HG03571 (cell line): Measurements from ENCODE around the gene DNAJC15.
"Not testable (repeated sequence)": the region's sequence is repeated elsewhere in the genome, so short reads cannot be mapped to it uniquely, and the experiment has no call there.

Experiments
- ATAC-seq: cut with Tn5 transposase; IDR thresholded peaks from one replicate; pipeline ENCODE4 v1.9.1; 2021; ENCODE audit not compliant: unreplicated experiment

DNAJC15 gene

DNA sequence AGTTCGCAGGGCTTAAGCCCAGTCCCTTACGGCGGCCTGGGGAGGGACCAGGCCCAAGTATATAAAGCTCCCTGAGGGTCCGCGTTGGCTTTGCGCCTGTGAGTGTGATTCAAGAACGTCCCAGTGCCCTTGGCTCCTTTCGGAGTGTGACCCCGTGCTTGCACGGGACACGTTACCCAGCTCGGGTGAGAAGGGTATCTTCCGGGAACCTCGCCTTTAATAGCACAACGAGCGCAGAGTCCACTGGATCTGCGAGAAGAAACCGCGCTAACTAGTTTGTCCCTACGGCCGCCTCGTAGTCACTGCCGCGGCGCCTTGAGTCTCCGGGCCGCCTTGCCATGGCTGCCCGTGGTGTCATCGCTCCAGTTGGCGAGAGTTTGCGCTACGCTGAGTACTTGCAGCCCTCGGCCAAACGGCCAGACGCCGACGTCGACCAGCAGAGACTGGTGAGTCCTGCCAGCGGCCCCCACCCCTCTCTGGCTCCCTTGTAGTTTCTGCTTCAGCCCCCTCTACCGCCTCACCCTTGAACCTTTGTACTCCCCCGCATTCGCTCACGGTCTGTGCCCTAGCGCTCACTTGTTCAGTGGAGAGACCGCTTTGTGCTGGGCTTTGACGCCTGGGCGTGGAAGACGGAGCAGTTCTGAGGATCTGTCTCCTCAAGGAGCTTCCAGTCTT is at the start of gene DNAJC15:
Gene DNAJC15, plus strand, starts transcription at position 298 of the 675 bp plus-strand sequence. Its CDS starts 41 bp downstream, at position 339.
- ATAC-seq: peak; percentile 75

DNA sequence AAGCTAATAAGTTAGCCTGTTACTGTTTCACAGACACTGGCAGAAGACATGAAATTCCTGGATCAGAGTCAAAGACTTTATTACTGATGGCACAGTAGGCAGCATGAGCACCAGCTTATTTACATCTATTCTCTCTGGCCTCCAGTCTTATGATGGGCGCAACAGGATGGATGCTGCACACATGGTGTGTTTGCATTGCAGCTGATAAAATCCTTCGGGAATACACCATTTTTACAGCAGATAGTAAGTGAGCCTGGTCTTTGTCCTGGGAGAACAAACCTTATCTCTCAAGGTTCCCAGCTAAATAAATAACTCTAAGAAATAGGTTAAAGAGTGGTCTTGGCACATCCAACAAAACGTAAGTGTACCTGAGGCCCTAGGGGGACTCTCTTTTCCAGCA is 47.3 kb upstream of the DNAJC15 start:
- no peak for ATAC-seq

DNA sequence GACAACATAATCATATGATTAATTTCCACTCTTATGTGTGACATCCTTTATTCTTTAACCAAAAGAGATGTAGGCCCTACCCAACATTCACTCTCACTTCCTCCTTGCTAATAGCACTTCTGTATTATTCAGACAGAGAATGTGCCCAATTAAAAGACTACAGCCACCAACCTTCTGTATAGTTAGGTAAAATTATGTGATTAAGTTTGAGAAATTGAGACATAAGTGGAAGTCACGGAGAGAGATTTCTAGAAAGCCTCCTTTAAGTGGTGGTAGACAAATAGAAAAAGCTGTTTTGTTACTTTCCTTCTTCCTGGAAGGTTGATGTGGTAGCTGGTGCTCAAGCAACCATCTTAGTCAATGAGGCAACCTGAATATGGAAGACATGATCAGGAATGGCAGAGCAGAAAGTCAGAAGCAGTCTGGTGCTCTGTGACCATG is 46.1 kb upstream of the DNAJC15 start:
- ATAC-seq: peak; percentile 83

DNA sequence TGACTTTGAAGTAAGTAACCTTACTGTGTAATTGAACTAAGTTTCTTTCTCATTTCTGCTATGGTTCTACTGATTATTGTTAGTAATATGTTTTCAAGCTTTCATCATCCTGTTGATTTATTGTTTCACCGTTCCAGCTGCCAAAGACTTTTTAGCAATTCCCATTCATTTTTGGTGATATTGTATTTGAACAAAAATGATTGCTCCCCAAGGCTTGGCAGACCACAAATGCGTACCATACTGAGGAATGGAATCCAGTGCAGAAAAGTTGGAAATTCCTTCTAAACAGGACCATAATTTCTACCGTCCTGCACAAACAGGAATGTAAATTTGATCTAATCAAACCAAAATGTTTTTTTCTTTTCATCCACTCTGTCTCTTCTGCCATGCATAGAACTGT is 42.1 kb upstream of the DNAJC15 start:
- ATAC-seq: no peak

DNA sequence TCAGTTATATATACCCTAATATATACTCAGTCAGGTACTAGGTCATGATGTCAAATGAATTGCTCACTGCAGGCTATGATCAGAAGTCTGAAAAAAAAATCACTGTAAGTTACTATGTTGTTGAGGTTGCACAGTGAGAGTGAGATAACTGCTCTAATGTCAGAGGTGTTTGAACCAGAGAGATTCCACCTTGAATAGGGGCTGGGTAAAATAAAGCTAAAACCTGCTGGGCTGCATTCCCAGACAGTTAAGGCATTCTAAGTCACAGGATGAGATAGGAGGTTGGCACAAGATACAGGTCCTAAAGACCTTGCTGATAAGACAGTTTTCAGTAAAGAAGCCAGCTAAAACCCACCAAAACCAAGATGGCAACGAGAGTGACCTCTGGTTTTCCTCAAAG is 41.5 kb upstream of the DNAJC15 start:
- ATAC-seq: no peak

DNA sequence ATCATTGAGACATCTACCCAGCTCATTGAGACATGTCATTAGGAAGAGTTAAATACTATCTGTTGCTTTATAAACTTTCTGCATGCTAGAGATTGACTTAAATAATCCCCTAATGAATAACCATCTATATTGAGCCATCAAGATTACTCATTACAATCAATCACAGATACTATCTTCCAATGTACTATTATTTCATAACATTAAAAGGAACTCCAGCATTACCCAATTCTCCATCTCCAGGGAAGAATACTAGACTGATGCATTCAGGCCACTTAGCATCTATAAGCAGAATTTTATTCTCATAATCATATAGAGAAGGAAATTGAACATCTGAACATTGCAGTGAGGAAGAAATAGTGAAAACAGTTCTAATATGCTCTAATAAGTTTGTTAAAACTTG is 39.4 kb upstream of the DNAJC15 start:
- no peak for ATAC-seq

DNA sequence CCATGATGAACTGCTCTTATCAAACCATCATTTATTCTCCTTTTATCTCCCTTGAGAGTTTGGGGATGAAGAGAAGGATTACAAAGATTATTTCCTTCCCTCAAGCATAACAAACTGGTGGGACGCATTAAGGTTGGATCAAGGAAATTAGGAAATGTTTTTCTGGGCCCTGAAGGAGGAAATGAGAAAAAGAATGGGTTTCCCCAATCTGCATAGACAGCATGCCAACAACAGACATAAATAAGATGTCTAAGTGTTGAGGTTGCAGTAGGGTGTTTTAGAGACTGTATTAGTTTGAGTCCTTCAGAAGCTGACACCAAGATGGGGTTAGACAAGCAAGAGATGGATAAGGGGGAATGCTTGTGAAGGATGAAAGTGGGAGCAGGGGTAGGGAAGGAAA is 38.7 kb upstream of the DNAJC15 start:
- ATAC-seq: no peak

DNA sequence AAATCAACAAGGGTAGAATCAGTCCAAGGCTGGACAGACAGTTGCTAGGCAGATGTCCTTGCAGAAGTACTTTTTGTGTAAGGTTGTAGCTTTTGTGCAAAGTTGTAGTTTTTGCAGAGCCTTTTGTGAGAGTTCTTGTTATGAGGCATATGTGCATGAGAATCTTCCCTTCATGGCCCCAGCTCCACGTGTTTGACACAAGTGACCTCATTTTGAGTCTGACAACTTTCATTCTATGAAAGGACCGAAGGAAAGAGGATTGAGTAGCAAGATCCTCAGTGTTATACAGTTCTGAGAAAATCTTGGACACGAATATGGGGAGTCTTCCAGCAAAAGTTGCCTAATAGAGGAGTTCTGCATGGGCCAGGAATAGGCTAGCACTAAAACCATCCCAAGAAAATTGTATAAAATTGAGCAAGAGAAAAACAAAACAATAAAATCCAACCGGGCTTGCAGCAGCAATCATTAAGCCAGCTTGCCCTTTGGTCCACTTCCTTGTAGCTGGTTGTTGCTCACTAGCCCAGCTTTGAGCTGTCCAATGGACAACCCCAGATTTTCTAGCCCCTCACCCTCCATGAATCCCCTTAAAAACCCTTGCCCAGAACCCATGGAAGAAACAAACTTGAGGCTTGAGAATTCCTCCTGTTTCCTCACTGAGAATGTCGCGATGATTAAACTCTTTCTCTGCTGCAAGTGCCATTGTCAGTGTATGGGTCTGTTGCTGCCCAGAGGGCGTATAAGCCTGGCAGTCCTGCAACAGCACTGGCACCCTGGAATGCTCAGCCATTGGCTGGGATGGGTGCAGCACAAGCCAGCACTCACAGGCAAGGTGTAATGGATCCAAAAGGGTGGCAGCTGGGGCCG is 37.8 kb upstream of the DNAJC15 start:
- ATAC-seq: no peak

DNA sequence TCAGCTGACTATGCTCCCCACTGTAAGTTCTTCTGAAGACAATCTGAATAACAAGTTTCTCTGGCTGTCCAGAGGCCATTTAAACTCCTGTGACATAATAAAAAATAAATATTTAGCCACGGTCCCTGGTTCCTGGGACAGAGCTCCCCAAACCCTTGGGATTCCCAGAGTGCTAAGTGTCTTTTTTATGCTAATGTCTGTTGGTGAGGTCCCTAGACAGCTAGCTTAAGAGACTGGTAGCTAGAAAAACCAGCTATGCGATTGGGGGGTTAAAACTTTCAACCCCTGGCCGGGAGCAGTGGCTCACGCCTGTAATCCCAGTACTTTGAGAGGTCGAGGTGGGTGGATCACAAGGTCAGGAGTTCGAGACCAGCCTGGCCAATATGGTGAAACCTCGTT is 37.2 kb upstream of the DNAJC15 start:
- no peak for ATAC-seq

DNA sequence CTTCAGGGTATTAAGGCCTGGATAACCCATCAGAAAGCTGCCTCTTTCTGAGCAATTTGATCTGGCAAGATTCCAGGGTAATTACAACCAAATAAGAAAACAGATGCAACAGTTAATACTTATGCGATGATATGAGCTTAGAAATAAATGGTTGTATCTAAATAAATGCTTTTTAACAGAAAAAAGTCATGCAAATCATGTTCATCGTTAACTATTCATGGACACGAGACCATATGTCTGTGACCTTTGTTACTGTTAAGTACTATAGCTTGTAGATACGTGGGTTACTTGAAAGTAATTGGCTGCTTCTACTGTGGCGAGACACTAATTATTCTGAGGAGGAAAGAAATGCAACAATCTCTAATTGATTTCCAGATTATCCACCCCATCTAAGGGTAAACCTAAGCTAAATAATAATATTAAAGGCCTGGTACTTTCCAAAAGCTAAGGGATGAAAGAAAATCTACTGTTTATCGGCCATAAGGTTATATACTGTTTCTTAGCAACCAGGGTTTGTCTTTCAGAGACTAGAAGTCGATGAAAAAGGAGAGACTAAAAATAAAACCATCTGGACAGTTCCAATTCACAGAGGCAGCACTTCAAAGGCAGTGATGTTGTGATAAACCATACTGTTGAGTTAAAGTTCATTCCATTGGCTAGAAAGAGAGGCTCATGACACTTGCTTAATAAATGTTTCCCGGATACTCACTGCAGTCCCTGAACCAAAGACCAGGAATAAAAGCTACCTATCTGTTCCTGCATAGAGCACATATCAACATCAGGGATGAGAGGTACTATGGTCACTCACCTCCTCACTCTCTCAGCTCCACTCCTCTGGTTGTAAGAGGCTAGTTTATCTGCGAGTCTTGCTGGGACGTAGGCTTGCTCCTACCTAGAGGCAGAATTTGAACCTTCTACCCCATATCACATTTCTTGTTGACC is 32.8 kb upstream of the DNAJC15 start:
- ATAC-seq: no peak

DNA sequence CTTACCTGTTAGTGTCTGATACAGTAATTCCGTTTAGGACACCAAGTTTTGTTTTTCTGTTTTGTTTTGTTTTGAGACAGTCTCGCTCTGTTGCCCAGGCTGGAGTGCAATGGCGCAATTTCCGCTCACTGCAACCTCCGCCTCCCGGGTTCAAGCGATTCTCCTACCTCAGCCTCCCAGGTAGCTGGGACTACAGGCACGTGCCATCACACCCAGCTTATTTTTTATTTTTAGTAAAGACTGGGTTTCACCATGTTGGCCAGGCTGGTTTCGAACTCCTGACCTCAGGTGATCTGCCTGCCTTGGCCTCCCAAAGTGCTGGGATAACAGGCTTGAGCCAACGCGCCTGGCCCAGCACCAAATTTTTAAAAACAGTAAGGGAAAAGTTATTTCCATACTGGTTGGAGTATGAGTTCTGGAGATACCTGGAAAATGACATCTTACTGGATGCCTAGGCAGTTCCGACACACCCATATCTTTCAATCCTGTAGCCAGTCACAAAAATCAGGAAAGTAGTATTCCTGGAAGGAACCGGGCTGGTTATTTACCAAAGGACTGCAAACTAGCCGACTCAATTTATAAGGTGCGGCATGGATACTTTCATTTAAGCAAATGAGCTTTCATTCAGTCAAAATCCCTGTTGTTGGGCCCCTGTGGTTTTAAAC is 32.0 kb upstream of the DNAJC15 start:
- ATAC-seq: not testable (repeated sequence)

DNA sequence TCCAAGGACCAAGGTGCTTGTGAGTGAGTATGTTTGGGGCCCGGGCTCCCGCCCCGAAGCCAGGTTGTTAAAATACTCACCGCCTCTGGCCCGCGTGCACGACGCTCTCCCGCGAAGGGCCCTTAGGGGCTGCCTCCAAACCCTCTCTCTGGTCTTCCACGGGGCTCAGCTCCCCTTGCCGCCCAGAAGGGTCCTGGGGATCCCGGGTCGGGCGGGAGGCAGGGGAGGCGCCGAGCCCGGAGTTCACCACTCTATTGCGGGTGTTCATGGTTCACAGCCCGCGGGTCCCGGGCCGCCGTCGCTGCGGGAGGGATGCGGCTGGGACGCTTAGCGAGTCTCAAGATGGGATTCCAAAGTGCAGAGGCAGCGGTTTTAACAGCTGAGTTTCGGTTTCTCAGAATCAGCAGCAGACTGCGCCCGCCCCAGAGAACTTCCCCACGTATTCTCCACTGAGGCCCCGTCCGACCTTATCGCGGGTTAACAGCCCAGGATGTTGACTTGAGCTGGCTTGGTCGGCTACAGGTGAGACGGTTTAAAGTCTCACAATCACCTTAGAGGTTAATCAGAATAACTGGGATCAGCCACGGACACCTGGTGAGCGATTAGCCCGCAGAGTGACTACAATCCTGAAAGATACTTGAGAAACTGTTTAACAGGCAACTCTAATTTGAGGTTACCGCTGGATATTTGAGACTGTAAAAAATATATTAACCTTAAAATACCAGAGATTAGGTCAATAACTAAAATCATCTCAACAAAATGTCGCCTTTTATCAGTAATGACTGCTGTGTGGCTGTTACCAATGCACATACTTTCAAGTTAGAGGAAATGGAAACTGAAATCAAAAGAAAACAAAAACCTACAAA is 31.3 kb upstream of the DNAJC15 start, which contains the start of gene EPSTI1:
Gene EPSTI1, minus strand, starts transcription at position 344 of the 866 bp plus-strand sequence. Its CDS starts 76 bp downstream, at position 268.
- peak; percentile 80 for ATAC-seq

DNA sequence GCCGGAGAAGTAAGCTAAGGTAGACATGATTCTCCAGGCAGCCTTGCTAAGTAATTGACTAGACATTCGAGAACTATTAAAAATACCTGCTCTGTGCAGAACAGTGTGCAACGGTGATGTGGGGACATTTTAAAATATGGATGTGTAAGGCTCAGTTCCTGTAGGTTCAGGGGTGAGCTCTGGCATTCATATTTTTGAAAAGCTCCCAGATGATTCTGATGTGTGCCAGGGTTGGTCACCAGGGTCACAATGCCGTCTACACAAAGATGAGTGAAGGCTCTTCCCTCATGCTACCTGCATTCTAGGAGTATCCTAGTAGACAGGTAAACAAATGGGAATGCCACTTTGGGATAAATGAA is 30.6 kb upstream of the DNAJC15 start:
- ATAC-seq: peak; percentile 1

DNA sequence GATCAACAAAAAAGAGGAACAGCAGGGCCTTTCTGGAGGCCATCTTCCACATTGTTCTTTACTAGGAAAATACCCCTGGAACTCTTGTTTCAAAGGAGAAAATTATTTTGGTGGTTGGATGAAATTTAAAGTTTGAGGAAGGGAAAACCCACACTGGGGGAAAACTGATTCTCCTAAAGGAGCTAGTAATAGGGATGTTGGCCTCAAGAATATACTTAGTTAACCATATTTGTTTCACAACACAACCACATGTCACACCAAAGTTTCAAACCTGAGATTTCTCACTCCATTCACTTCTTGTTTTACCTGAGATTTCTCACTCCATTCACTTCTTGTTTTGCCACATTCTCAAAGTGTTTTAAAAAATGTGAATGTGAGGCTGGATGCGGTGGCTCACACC is 28.5 kb upstream of the DNAJC15 start:
- ATAC-seq: no peak

DNA sequence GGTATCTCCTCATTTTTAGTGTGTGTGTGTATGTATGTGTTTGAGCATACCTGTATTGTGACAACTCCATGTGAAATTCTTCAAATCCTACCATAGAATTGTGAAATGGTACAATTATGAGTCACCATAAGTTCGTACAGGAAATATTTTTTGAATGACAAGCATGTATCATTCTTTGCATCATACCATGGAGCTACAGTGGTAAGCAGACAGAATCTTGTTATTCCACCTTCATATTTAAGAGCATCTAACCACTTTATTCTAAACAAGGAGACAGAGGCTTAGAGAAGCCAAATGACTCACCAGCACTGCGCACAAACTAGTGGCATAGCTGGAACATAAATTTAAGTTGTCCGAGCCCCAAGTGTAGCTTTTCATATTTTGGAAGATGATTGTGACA is 26.8 kb upstream of the DNAJC15 start:
- no peak for ATAC-seq

DNA sequence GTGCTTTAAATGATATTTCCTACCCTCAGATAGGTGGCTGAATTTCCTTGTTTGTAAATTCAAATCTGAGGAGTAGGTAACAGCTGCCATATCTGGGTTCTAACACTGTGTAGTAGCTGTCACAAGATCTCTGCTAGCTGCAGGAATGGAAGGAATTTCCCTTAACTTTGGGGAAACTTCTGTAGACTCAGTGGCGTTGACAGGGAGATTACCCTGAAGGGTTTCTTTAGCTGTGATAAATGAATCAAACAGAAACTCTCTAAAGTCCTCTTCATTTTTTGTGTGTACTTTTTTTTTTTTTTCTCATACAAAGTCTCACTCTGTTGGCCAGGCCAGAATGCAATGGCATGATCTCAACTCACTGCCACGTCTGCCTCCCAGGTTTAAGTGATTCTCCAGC is 26.0 kb upstream of the DNAJC15 start:
- ATAC-seq: no peak

DNA sequence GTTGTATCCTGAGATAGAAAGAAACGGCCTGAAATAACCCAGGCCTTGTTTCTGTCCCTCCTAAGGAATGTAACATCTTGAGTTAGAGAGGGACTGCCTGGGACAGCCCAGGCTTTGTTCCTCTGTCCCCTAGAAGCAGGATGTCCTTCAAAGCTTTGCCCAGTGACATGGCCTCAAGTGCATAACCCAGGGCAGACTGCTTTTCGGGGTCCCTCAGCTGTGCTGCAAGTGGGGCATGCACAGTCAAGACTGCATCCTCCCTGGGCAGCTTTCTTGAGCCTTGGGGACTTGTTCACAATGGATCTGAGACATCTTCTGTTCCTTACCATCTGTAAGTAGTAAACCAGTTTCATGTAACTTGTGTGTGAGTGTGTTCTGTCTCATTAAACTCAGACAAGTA is 23.9 kb upstream of the DNAJC15 start:
- ATAC-seq: no peak

DNA sequence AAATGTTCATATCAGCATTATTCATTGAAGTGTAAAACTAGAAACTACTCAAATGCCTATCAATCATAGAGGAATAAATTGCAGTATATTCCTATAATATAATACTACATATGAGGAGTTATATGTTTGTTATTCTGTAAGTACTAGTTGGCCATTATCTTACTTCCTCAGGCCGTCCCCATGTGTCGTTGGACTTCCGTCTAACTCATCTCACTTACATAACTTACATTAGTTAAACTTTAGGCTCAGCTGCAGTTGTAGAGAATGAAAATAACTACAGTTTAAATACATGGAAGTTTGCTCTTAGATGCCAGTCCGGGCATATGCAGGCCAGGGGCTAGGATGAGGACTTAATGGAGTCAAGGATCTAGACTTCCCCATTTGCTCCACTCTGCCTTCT is 22.7 kb upstream of the DNAJC15 start:
- ATAC-seq: no peak

DNA sequence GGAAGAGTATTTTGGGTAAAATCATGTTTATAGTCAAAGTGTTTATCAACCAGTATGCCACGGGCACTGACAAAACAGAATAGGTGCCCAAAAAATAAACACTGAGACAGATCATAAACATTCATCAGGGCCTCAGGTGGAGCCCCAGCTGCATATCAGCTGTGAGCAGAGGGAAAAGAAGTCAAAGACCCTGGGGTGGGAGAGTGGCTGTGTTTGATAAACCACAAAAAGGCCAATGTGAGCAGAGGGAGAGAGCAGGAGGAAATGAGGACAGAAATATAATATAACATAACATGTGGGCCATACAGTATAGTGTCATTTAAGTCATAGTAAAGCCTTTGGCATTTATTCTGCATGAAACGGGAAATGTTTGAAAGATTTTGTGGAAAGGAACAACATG is 21.4 kb upstream of the DNAJC15 start:
- ATAC-seq: no peak

DNA sequence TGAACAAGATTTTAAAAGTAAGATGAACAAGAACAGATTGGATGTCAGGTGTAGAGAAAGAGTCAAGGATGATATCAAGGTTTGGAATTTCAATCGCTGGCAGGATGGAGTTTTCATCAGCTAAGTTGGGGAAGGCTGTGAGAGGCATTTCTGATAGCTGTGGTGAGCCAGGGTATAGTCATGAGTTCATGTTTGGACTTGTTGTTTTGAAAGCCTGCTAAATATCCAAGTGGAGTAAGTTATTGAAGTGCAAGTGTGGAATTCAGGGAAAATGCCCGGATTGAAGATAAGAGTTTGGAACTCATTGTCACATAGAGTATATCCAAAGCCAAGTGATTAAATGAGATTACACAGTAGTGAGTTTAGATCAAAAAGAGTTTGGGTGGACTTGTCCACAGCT is 20.4 kb upstream of the DNAJC15 start:
- ATAC-seq: no peak
